Measurements from ENCODE around the gene ITGA2. TPM values are rescaled to one million over a fixed set of nuclear protein-coding genes. Genes with fewer than 3 reads are reported as not detected.

Gene ITGA2
- total RNA-seq, 4 donors from 2014 or later: 2.0 to 6.0 (median 3.1) TPM

DNA sequence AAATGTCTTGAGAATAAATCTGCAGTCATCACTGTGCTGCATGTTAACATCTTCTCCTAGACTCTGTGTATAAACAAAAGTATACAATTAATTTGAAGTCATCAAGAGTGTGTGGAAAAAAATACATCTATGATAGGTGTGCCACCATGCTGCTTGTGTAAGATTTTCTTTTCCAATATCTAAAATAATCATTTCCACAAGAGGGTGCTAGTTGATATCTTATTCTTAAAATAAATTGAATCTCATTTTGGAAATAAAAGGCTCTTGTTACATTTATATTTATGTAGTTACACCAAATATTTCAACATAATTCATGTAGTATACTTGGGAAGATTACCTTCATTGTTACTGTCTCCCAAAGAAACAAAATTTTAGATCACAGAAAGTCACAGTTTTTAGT lies 134.6 kb downstream of the ITGA2 start:
- intact Hi-C loops (cut with DNase I): no loop called here
- Histone ChIP-seq H3K27me3 (no peaks in the 10 kb centered on the region), H3K4me1 (no peaks in the 10 kb centered on the region), H3K4me3 (replicated peaks in 1 of 3) (no peak overlapping the region), H3K9me3 (no peaks in the 10 kb centered on the region), H3K36me3 (no peaks in the 10 kb centered on the region), H3K27ac (no peak overlapping the region)
- TF ChIP-seq CTCF (IDR thresholded peaks at IDR 0.05) (no peak), POLR2A (IDR thresholded peaks at IDR 0.05) (no peak)
- no peak for DNase-seq

GRCh38 chr5:53126521-53126920 lies 137.4 kb downstream of the ITGA2 start:
- H3K4me1 ChIP-seq: no peaks in the 10 kb centered on the region
- intact Hi-C loops (cut with DNase I): no loop called here
- no peaks in the 10 kb centered on the region for H3K27me3 ChIP-seq
- no peaks in the 10 kb centered on the region for H3K36me3 ChIP-seq
- DNase-seq: no peak
- 93 to 95% methylated on average over 3 of the region's 3 CpGs for WGBS, 2 donors
- TF ChIP-seq POLR2A (IDR thresholded peaks at IDR 0.05) (no peak), CTCF (IDR thresholded peaks at IDR 0.05) (no peak)
- H3K27ac ChIP-seq: no peak overlapping the region
- H3K4me3 ChIP-seq (replicated peaks in 1 of 3): no peak overlapping the region
- H3K9me3 ChIP-seq: no peaks in the 10 kb centered on the region

- no peaks in the 10 kb centered on the region for H3K27me3 ChIP-seq
- no peak for DNase-seq
- TF ChIP-seq POLR2A (IDR thresholded peaks at IDR 0.05): no peak
- TF ChIP-seq CTCF (IDR thresholded peaks at IDR 0.05): no peak
- H3K36me3 ChIP-seq: no peaks in the 10 kb centered on the region
- no peak overlapping the region for H3K4me3 ChIP-seq (replicated peaks in 1 of 3)
- intact Hi-C loops (cut with DNase I): no loop called here
- no peaks in the 10 kb centered on the region for H3K4me1 ChIP-seq
- WGBS, 2 donors: 60 to 82% methylated on average over 1 of the region's 1 CpG
- H3K9me3 ChIP-seq: no peaks in the 10 kb centered on the region
- no peak overlapping the region for H3K27ac ChIP-seq
Observed at GRCh38 chr5:53127107-53127506, 138.0 kb downstream of the ITGA2 start.

GRCh38 chr5:53128481-53128880 lies 139.3 kb downstream of the ITGA2 start:
- WGBS, 2 donors: 75 to 78% methylated on average over 1 of the region's 1 CpG
- H3K27ac ChIP-seq: no peak overlapping the region
- TF ChIP-seq CTCF (IDR thresholded peaks at IDR 0.05) (no peak), POLR2A (IDR thresholded peaks at IDR 0.05) (no peak)
- no peak overlapping the region for H3K4me3 ChIP-seq (replicated peaks in 1 of 3)
- H3K4me1 ChIP-seq: no peaks in the 10 kb centered on the region
- no peaks in the 10 kb centered on the region for H3K9me3 ChIP-seq
- no peak for DNase-seq
- intact Hi-C loops (cut with DNase I): no loop called here
- H3K36me3 ChIP-seq: no peaks in the 10 kb centered on the region
- no peaks in the 10 kb centered on the region for H3K27me3 ChIP-seq

- no peaks in the 10 kb centered on the region for H3K36me3 ChIP-seq
- H3K27ac ChIP-seq: no peak overlapping the region
- intact Hi-C loops (cut with DNase I): no loop called here
- H3K27me3 ChIP-seq: no peaks in the 10 kb centered on the region
- TF ChIP-seq CTCF (IDR thresholded peaks at IDR 0.05) (no peak), POLR2A (IDR thresholded peaks at IDR 0.05) (no peak)
- H3K4me1 ChIP-seq: no peaks in the 10 kb centered on the region
- DNase-seq: no peak
- no peak overlapping the region for H3K4me3 ChIP-seq (replicated peaks in 1 of 3)
- WGBS, 2 donors: 60 to 62% methylated on average over 2 of the region's 2 CpGs
- no peaks in the 10 kb centered on the region for H3K9me3 ChIP-seq
Observed at GRCh38 chr5:53130266-53130665, 141.1 kb downstream of the ITGA2 start.

Data from thyroid gland (tissue), 4 donors.